Aorta (tissue), 5 donors: ENCODE measurements around the gene CDYL. TPM values are rescaled to one million over a fixed set of nuclear protein-coding genes. Genes with fewer than 3 reads are reported as not detected.

ENCODE experiments used
- ATAC-seq: fragments of 200-7000 bp; cut with Tn5 transposase; one replicate; pipeline ENCODE4 v1.9.1; 2022; ENCODE audit warnings: moderate library complexity; ENCODE audit not compliant: low FRiP score
- DNase-seq, 2 donors: peaks; one replicate each; pipeline ENCODE4 v3.0.0-alpha.2; 2020
- H3K27ac ChIP-seq, 2 donors: one replicate each; pipeline ENCODE4 v1.5.1; 2013; ENCODE audit warnings: low read length in 2 of 2, mild to moderate bottlenecking in 2 of 2, moderate library complexity in 2 of 2, control low read depth in 1 of 2, inconsistent platforms in 1 of 2, low read depth in 1 of 2
- H3K27me3 ChIP-seq, 2 donors: one replicate each; pipeline ENCODE4 v1.6.1; 2013; ENCODE audit warnings: control low read depth in 1 of 2, low read length in 1 of 2, mild to moderate bottlenecking in 1 of 2, moderate library complexity in 1 of 2; ENCODE audit not compliant: insufficient read depth in 2 of 2, control insufficient read depth in 1 of 2
- H3K36me3 ChIP-seq, 2 donors: one replicate each; pipeline ENCODE4 v1.6.1; 2013; ENCODE audit warnings: control low read depth in 1 of 2, low read length in 1 of 2, mild to moderate bottlenecking in 1 of 2; ENCODE audit not compliant: insufficient read depth in 2 of 2, control insufficient read depth in 1 of 2
- H3K4me1 ChIP-seq, 2 donors: one replicate each; pipeline ENCODE4 v1.6.1; 2013; ENCODE audit warnings: low read length in 2 of 2, control low read depth in 1 of 2, mild to moderate bottlenecking in 1 of 2, moderate library complexity in 1 of 2; ENCODE audit not compliant: insufficient read depth in 2 of 2, control insufficient read depth in 1 of 2
- H3K4me3 ChIP-seq, 2 donors: one replicate each; pipeline ENCODE4 v1.5.1; 2013; ENCODE audit warnings: low read length in 2 of 2, control low read depth in 1 of 2, mild to moderate bottlenecking in 1 of 2
- H3K9me3 ChIP-seq: one replicate; pipeline ENCODE4 v1.6.1; 2013; ENCODE audit warnings: mild to moderate bottlenecking, low read length; ENCODE audit not compliant: control insufficient read depth
- WGBS, 2 donors: extraction: QIAGEN DNeasy Blood & Tissue Kit; methylation state at CpG; one replicate each; pipeline ENCODE4 v1.1.7; 2013; 5-methylcytosine and 5-hydroxymethylcytosine counted together
- intact Hi-C, 2 donors: fragments of 100-400 bp; cut with DNase I; formaldehyde crosslinking; loops; one replicate each; pipeline versions ENCODE4 v1.14.2 to v1.15.0; 2022
- polyA plus RNA-seq, 2 donors: library from polyadenylated mRNA; stranded (reverse); fragments of 200-250 nt; gene quantifications; one replicate each; pipeline ENCODE4 v1.2.3, GENCODE V29; 2013
- total RNA-seq, 2 donors: library from RNA; stranded (reverse); fragmentation: NEBNext Ultra II Directional; extraction: Animal tissue kit (Norgen Biotek cat#: 25700); gene quantifications; one replicate each; pipeline ENCODE4 v1.2.1, GENCODE V29; 2021
- donor health status: healthy with polysubstance abuse.
- donor health status: Bipolar disorder and iron deficiency.
- donor health status: DM: no; HTN: no; CAD: no.
- donor health status: DM: no; HTN: no; CAD: no.
- donor health status: DM: yes; HTN: yes; CAD: no.

CDYL gene
- total and polyA plus RNA-seq, 4 donors = 9.6 to 44.2 (median 26.4) TPM

DNA sequence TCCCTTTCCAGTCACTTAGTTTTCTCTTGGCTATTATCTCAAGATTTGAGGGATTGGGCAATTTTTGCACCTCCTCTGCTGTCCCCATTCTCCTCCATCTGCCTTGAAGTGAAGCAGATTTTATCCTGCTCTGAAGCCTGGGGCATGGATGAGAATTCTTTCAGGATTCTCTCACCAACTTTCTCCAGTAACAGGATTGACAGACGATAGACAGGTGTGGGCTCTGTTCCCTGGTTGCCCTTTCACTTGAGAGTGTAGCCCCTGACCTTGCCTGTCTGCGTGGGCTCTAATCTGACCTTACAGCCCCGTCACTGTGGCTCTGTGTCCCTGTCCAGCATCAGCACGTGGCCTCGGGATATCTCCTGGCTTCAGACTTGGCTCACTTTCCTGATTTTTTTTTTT lies 27.1 kb downstream of the CDYL start:
- WGBS, 2 donors = 45 to 50% methylated on average over 5 of the region's 5 CpGs
- ATAC-seq = no peak
- no peak overlapping the region for H3K27ac ChIP-seq
- no peaks in the 10 kb centered on the region for H3K4me1 ChIP-seq
- DNase-seq = no peak
- no peaks in the 10 kb centered on the region for H3K36me3 ChIP-seq
- no peak overlapping the region for H3K4me3 ChIP-seq
- no peaks in the 10 kb centered on the region for H3K9me3 ChIP-seq
- intact Hi-C loops = no loop called here
- H3K27me3 ChIP-seq = no peaks in the 10 kb centered on the region

DNA sequence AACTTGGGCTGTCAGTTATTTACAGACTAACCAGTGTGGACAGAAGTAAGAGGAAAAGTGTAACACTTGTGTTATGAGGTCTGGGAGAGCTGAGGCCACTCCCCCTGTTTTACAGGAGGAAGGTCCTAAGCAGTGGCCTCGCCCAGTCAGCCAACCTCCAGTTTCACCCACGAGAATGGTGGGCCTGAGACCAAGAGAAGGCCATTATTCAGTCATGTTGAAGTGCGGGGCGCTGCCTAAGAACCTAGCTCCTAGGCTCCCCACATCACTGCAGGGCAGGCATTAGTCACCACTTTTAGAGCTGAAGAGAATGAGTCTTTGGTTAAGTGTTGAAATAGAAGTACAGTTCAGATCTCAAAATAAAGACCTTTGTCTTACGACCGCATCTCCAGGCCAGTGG lies 27.9 kb downstream of the CDYL start:
- Histone ChIP-seq H3K36me3 (no peaks in the 10 kb centered on the region), H3K27ac (no peak overlapping the region), H3K4me3 (no peak overlapping the region), H3K27me3 (no peaks in the 10 kb centered on the region), H3K9me3 (no peaks in the 10 kb centered on the region), H3K4me1 (no peaks in the 10 kb centered on the region)
- DNase-seq (no peak), ATAC-seq (no peak)
- WGBS, 2 donors = 96 to 98% methylated on average over 6 of the region's 6 CpGs
- intact Hi-C loops = no loop called here

DNA sequence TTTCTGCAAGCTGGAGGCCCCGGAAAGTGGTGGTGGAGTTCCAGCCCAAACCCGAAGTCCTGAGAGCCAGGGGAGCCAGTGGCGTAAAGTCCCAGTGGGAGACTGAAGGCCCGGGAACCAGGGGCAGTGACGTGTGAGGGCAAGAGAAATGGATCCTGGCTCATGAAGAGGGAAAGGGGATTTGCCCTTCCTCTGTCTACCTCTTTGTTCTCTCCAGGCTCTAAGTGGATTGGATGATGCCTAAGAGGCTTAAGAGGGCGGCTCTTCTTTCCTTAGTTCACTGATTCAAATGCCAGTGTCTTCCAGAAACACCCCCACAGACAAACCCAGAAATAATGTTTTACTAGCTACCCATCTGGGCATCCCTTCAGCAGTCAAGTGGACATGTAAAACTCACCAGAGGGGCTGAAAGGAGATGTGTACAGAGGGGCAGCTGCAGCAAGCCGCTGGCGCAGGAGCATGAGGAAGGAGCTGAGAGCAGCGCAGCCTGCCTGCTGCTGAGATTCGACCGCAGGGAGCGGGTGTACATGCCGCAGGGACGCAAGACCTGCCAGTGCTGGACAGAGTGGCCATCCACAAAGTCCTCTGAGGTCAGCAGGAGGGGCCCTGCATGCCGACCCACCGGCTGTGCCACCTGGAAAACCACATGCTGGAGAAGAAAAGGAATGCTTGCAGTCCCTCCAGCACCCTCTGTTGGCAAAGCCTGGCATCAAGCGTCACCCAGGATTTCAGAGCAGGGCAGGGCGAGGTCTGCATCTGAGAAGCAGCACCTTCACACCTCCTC lies 29.5 kb downstream of the CDYL start:
- Histone ChIP-seq H3K4me1 (peaks cover 0 to 2% of the 10 kb centered on the region in 2 donors), H3K36me3 (no peaks in the 10 kb centered on the region), H3K27me3 (no peaks in the 10 kb centered on the region), H3K4me3 (no peak overlapping the region), H3K27ac (no peak overlapping the region), H3K9me3 (no peaks in the 10 kb centered on the region)
- 74 to 75% methylated on average over 18 of the region's 18 CpGs for WGBS, 2 donors
- ATAC-seq (peak; percentile 48), DNase-seq (peak in 1 of 2 donors; percentile 55)
- intact Hi-C loops = no loop called here

DNA sequence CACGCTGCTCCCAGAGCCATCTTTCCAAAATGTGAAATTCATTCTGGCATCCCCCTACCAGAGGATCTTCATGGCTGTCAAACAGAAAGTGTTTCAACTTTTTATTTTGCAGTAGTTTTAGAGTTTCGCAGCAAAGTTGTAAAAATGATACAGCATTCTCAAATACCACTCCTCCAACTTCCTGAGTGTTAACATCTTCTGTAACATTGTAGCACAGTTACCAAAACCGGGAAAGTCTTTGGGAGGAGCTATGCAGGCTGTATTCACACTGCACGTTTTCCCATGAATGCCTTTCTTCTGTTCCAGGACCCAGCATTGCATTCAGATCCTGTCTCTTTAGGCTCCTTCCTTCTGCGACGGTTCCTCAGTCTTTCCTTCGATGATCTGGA lies 30.1 kb downstream of the CDYL start:
- no peaks in the 10 kb centered on the region for H3K27me3 ChIP-seq
- WGBS, 2 donors = 62 to 63% methylated on average over 7 of the region's 7 CpGs
- no peaks in the 10 kb centered on the region for H3K36me3 ChIP-seq
- intact Hi-C loops = no loop called here
- DNase-seq = no peak
- no peak for ATAC-seq
- peaks cover 0 to 2% of the 10 kb centered on the region in 2 donors for H3K4me1 ChIP-seq
- H3K9me3 ChIP-seq = no peaks in the 10 kb centered on the region
- H3K27ac ChIP-seq = no peak overlapping the region
- H3K4me3 ChIP-seq = no peak overlapping the region

DNA sequence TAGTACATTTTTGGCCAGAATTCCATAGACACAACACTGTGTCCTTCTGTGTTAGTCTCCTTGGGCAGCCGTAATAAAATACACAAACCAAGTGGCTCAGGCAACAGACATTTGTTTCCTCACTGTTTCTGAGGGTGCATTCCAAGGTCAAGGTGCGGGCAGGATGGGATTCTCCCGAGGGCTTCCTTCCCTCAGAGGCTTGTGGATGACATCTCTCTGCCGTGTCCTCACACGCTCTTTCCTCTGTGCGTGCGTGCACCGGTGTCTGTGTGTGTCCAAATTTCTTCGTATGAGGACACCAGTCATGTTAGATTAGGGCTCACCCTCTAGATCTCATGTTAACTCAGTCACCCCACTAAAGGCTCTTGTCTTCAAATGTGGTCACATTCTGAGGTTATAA lies 30.6 kb downstream of the CDYL start:
- DNase-seq (no peak), ATAC-seq (no peak)
- Histone ChIP-seq H3K4me1 (peaks cover 0 to 2% of the 10 kb centered on the region in 2 donors), H3K9me3 (no peaks in the 10 kb centered on the region), H3K27ac (no peak overlapping the region), H3K36me3 (no peaks in the 10 kb centered on the region), H3K4me3 (no peak overlapping the region), H3K27me3 (no peaks in the 10 kb centered on the region)
- 89 to 90% methylated on average over 9 of the region's 9 CpGs for WGBS, 2 donors
- intact Hi-C loops = no loop called here

DNA sequence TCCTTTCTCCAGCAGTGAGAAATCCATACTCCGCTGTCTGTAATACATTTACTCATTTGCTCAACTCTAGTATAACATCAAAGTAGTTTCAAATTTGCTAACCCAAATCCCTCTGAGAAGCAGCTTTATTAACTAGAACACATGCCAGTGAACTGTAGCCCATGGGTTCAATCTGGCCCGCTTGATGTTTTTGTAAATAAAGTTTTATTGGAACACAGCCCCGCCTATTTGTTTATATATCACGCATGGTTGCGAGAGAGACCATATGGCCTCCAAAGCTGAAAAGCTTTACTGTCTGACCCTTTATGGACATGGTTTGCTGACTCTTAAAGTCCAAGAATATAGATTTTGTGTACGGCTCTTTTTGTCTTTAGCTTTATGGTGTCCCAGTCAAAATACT lies 32.2 kb downstream of the CDYL start:
- H3K27me3 ChIP-seq = no peaks in the 10 kb centered on the region
- no peaks in the 10 kb centered on the region for H3K9me3 ChIP-seq
- DNase-seq (no peak), ATAC-seq (no peak)
- WGBS, 2 donors = 98% methylated on average over 6 of the region's 6 CpGs
- H3K4me3 ChIP-seq = no peak overlapping the region
- peaks cover 0 to 2% of the 10 kb centered on the region in 2 donors for H3K4me1 ChIP-seq
- intact Hi-C loops = no loop called here
- no peak overlapping the region for H3K27ac ChIP-seq
- no peaks in the 10 kb centered on the region for H3K36me3 ChIP-seq

DNA sequence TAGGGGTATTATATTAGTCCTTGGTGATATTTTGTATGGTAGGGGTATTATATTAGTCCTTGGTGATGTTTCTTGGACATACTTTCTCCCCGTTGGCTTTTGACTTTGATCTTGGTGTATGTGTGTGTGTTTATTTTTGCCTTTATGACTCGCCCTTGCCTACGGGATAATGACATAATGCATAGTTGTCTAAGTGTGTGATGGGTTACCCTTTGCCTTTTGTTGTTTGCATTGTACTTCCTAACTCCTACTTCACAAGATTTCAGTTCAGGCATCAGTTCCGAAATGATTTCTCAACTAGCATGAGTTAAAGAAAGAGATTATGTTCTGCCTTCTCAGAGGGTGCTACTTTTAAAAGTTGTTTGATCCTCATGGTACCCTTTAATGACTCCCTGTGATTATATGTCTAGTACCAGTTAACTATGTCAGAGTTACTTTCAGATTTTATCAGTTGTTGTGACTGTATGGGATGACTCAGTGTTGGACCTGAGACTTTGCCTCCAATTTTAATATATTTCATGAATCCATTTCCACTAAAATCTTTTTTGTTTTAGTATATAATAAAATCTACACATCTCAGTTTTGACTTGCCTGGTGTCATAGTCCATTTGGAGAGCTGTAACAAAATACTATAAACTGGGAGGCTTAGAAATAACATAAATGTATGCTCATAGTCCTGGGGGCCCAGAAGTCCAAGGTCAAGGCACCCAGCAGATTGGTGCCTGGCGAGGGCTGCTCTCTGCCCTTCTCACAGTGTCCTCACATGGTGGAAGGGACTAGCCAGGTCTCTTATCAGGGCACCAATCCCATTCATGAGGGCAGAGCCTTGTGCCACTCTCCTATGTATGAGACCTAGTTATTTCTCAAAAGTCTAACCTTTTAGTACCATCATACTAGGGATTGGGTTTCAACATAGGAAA lies 34.1 kb downstream of the CDYL start:
- intact Hi-C loops = no loop called here
- DNase-seq = no peak
- H3K36me3 ChIP-seq = no peaks in the 10 kb centered on the region
- no peak for ATAC-seq
- no peak overlapping the region for H3K27ac ChIP-seq
- peaks cover 0 to 2% of the 10 kb centered on the region in 2 donors for H3K4me1 ChIP-seq
- WGBS, 2 donors = 75 to 79% methylated on average over 5 of the region's 5 CpGs
- H3K27me3 ChIP-seq = no peaks in the 10 kb centered on the region
- no peak overlapping the region for H3K4me3 ChIP-seq
- H3K9me3 ChIP-seq = no peaks in the 10 kb centered on the region

DNA sequence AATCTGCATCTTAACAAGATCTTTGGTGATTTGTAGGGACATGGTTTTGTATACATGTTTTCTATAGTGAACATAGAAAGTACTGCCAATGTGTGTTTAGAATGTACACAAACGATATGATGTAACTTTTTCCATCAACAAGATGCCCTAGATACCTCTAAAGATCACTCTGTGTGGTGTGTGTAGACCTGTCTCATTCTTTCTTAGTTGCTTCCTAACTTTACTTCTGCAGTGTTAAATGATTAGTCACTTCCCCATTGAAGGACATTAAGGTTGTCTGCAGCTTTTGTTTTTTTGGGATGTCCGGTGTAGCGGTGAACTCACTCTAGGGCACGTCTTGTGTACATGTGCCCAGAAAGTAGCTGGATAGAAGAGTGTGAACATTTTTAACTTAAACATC lies 35.9 kb downstream of the CDYL start:
- ATAC-seq = no peak
- H3K36me3 ChIP-seq = no peaks in the 10 kb centered on the region
- DNase-seq = no peak
- no peaks in the 10 kb centered on the region for H3K9me3 ChIP-seq
- H3K27me3 ChIP-seq = no peaks in the 10 kb centered on the region
- no peak overlapping the region for H3K4me3 ChIP-seq
- intact Hi-C loops = no loop called here
- WGBS, 2 donors = 89 to 95% methylated on average over 4 of the region's 4 CpGs
- H3K4me1 ChIP-seq = peaks cover 0 to 2% of the 10 kb centered on the region in 2 donors
- no peak overlapping the region for H3K27ac ChIP-seq
